Measurements from ENCODE around the gene SSH2.
"Not testable (repeated sequence)": the region's sequence is repeated elsewhere in the genome, so short reads cannot be mapped to it uniquely, and the experiment has no call there.

SSH2 gene

GRCh38 chr17:29873476-29873875 lies 56.6 kb downstream of the SSH2 start:
- DNase-seq (ENCODE audit: low read depth): no peak

GRCh38 chr17:29870836-29871465 lies 59.1 kb downstream of the SSH2 start:
- no peak for DNase-seq (ENCODE audit: low read depth)

GRCh38 chr17:29867643-29868181 lies 62.3 kb downstream of the SSH2 start:
- DNase-seq (ENCODE audit: low read depth): no peak

DNA sequence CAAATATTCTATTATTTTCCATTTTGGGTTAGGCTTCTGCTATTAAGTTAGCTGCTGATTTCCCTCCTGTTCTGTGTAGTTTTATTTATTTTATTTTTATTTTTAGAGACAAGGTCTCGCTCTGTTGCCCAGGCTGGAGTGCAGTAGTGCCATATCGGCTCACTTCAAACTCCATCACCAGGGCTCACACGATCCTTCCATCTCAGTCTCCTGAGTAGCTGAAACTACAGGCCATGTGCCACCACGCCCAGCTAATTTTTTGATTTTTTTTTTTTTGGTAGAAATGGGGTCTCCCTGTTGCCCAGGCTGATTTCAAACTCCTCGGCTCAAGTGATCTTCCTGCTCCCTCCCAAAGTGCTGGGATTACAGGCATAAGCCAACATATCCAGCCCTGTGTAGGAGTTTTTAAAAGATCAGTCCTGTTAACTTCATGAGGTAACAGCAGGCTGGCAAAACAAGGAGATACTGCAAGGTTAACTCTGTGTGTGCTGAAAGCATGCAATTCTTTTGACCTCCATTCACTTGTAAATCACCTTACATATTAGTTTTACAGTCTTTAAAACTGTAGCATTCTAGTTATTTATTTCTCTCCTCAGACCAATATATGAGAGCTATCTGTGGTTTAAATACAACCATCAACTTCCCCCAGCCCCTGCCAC lies 63.2 kb downstream of the SSH2 start:
- DNase-seq (ENCODE audit: low read depth): no peak

- no peak for DNase-seq (ENCODE audit: low read depth)
Observed at GRCh38 chr17:29864615-29865014, 65.4 kb downstream of the SSH2 start.

DNA sequence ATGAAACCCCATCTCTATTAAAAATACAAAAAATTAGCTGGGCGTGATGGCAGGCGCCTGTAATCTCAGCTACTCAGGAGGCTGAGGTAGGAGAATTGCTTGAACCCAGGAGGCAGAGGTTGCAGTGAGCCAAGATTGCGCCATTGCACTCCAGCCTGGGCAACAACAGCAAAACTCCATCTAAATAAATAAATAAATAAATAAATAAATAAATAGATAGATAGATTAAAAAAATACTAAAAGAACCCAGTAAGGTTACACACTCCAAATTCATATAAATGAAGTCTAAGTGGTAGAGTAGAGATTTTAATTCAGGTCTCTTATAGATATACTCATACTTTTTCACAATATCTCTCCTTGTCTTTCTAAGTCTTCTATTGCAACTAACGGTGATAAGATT lies 65.9 kb downstream of the SSH2 start:
- DNase-seq (ENCODE audit: low read depth): not testable (repeated sequence)

DNA sequence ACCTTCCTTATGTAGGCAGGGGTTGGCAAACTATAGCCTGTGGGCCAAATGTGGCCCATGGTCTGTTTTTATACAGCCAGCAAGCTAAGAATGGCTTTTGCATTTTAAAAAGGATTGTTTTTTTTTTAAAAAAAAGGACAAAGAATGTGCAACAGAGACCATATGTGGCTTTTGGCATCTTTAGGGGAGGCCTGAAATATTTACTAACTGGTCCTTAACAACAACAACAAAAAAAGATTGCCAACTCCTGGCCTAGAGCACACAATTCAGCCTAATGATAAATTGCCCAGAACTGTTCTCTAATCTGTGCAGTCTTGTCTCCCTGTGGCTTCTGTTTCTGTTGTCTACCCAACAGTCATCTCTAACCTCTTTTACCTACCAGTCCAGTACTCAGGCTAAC lies 67.1 kb downstream of the SSH2 start:
- DNase-seq (ENCODE audit: low read depth): no peak

DNA sequence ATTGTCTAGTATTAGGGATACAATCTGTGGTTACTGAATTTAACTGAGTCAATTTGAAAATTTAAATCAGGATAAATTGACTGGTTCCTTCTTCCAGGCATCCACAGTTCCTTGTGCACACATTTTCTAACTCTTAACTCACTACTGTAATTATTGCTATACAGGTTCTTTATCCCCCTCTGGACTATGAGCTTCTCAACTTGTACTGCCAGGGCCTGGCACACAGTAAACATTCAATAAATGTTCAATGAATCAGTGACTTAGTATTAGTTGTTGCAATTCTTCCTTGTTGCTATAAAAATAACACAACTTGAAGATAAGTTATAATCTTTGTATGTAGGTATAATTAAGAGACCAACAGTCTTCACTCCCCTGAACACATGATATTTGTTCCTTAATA lies 67.9 kb downstream of the SSH2 start:
- DNase-seq (ENCODE audit: low read depth): no peak

DNA sequence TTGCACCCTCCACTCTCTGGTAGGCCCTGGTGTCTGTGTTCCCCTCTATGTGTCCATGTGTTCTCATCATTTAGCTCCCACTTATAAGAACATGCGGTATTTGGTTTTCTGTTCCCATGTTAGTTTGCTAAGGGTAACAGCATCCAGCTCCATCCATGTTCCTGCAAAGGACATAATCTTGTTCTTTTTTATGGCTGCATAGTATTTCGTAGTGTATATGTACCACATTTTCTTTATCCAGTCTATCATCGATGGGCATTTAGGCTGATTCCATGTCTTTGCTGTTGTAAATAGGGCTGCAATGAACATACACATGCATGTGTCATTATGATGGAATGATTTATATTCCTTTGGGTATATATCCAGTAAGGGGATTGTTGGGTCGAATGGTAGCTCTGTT lies 70.6 kb downstream of the SSH2 start:
- not testable (repeated sequence) for DNase-seq (ENCODE audit: low read depth)

GRCh38 chr17:29857823-29858222 lies 72.2 kb downstream of the SSH2 start:
- DNase-seq (ENCODE audit: low read depth): no peak

DNA sequence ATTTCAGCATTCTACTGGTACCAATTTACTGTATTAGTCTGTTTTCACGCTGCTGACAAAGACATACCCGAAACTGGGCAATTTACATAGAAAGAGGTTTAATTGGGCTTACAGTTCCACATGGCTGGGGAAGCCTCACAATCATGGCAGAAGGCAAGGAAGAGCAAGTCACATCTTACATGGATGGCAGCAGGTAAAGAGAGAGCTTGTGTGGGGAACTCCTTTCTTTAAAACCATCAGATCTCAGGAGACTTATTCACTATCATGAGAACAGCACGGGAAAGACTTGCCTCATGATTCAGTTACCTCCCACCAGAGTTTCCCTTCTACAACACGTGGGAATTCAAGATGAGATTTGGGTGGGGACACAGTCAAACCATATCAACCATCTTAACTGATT lies 72.9 kb downstream of the SSH2 start:
- not testable (repeated sequence) for DNase-seq (ENCODE audit: low read depth)

- no peak for DNase-seq (ENCODE audit: low read depth)
Observed at GRCh38 chr17:29855686-29856085, 74.3 kb downstream of the SSH2 start.

- no peak for DNase-seq (ENCODE audit: low read depth)
Observed at GRCh38 chr17:29848737-29849136, 81.3 kb downstream of the SSH2 start.

GRCh38 chr17:29847527-29848400 lies 82.3 kb downstream of the SSH2 start:
- DNase-seq (ENCODE audit: low read depth): no peak

GRCh38 chr17:29847118-29847517 lies 82.9 kb downstream of the SSH2 start:
- no peak for DNase-seq (ENCODE audit: low read depth)

GRCh38 chr17:29846298-29846697 lies 83.7 kb downstream of the SSH2 start:
- DNase-seq (ENCODE audit: low read depth): no peak

DNA sequence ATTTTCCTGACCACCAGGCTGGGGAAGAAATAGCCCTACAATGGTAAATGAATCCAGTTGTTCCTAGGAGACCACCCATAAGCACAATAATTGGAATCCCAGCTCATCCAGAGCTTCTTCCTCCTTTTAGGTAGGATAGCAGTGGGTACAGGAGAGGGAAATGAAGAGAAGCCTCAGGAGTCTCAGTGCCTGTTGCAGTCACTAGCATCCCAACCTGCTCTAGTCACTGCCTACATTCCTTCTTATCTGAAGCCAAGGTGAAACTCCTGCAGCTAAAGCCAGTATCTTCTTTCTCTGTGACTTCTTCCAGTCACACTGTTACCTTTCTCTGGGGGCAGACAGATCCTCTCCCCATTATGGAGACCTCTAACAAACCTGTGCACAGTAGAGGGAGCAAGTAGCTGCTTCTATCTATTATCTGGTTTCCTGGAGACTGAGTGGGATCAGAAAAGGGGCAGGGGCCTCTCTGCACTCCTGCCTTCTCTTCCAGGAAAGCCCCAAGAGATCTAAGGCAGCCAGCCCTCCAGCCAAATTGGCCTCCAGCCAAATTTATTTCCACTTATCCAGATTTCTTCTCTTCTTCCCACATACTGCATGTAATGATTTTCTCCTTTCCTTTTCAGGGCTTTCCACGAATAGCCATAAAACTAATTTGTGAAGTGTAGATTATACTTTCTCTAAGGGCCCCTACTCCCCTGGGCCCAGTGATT lies 85.5 kb downstream of the SSH2 start:
- no peak for DNase-seq (ENCODE audit: low read depth)

DNA sequence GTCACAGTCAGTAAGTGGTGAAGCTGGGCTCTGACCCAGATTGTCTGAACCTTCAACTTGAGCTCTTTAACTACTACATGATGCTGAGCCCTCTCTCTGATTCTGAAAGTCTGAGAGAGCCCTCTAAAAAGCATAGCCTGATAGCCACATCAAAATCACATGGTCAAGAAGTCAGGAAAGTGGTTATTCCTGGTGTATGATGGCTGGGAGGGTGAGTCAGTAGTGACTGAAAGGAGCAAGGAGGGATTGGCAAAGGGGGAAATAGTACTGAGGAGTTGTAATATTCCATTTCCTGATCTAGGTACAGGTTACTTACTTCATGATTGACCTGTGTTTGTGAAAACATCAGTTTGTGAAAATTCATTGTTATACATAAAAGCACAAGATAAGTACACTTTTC lies 89.1 kb downstream of the SSH2 start:
- no peak for DNase-seq (ENCODE audit: low read depth)

DNA sequence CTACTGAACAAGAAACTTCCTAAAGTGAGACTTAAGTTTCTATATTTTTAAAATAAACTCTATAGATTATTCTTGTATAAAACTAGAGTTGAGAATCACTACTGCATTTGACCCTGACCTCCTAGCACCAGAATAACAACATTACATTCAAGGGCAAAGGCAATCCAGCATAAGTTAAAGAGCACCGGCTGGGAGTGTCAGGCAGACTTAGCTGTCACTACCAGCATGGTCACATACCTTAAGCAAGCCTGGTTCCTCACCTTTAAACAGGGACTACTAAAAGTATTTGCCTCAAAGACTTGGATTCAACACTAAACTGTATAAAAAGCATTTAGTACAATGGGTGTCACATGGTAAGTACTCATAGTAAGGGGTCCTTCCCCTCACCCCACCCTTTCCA lies 90.4 kb downstream of the SSH2 start:
- DNase-seq (ENCODE audit: low read depth): no peak

DNA sequence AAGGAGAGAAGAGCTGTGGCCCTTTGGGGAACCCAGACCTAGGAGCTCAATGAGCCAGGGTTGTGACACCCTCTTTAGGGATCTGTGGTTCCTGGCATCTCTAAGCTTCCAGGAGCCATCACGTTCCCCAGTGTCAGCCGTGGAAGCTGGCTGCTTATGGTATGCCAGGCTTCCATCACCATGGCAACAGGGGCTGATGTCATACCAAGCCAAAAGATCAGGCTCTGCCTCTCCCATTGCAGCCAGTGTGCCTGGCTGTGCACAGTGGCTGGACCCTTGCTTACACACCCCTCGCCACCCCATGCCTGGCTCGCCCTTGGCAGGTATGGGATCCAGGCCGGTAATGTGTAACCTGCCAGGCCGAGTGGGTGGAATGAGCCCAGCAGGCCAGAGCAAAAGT lies 91.1 kb downstream of the SSH2 start:
- DNase-seq (ENCODE audit: low read depth): no peak

- DNase-seq (ENCODE audit: low read depth): no peak
Observed at GRCh38 chr17:29837531-29837930, 92.5 kb downstream of the SSH2 start.

- DNase-seq (ENCODE audit: low read depth): no peak
Observed at GRCh38 chr17:29836643-29837042, 93.4 kb downstream of the SSH2 start.
